Spleen (tissue), 13 donors: ENCODE results near the gene CSN2. TPM values are rescaled to one million over a fixed set of nuclear protein-coding genes. Genes with fewer than 3 reads are reported as not detected.

Experiments
- DNase-seq: peaks from one replicate; pipeline ENCODE4 v3.0.0-alpha.2; 2020
- H3K27ac ChIP-seq, 8 donors: fragments of 200-600 bp; sonication (generic) in 7 of 8; 1 replicate in 4 of 8; 2 replicates in 4 of 8; pipeline versions ENCODE4 v1.5.0 to v1.8.0; 2016 to 2021; ENCODE audit warnings: inconsistent platforms in 4 of 8, mild to moderate bottlenecking in 4 of 8, moderate library complexity in 1 of 8
- H3K27me3 ChIP-seq, 7 donors: fragments of 200-600 bp; sonication (generic) in 6 of 7; replicated peaks in 1 of 7; 1 replicate in 4 of 7; 2 replicates in 3 of 7; pipeline versions ENCODE4 v1.5.0 to v1.8.0; 2016 to 2021; ENCODE audit warnings: inconsistent platforms in 3 of 7, mild to moderate bottlenecking in 1 of 7
- H3K36me3 ChIP-seq, 6 donors: fragments of 200-600 bp; sonication (generic) in 5 of 6; 1 replicate in 4 of 6; 2 replicates in 2 of 6; pipeline versions ENCODE4 v1.5.0 to v1.8.0; 2016 to 2021; ENCODE audit warnings: inconsistent platforms in 2 of 6
- H3K4me1 ChIP-seq, 6 donors: fragments of 200-600 bp; sonication (generic) in 5 of 6; 1 replicate in 3 of 6; 2 replicates in 3 of 6; pipeline versions ENCODE4 v1.5.0 to v1.8.0; 2016 to 2021; ENCODE audit warnings: inconsistent platforms in 3 of 6
- H3K4me3 ChIP-seq, 8 donors: fragments of 200-600 bp; sonication (generic) in 7 of 8; 1 replicate in 4 of 8; 2 replicates in 4 of 8; pipeline versions ENCODE4 v1.5.0 to v1.8.0; 2016 to 2021; ENCODE audit warnings: inconsistent platforms in 4 of 8, mild to moderate bottlenecking in 4 of 8, moderate library complexity in 2 of 8
- H3K9me3 ChIP-seq, 8 donors: fragments of 200-600 bp; sonication (generic) in 7 of 8; 1 replicate in 4 of 8; 2 replicates in 4 of 8; pipeline versions ENCODE4 v1.5.0 to v1.8.0; 2016 to 2021; ENCODE audit warnings: inconsistent platforms in 4 of 8
- CTCF ChIP-seq, 11 experiments: fragments of 200-600 bp in 7 of 11; fragments of 450-650 bp in 4 of 11; sonication (generic) in 4 of 11; IDR thresholded peaks in 8 of 11; conservative IDR thresholded peaks in 3 of 11; 1 replicate in 7 of 11; 2 replicates in 4 of 11; pipeline versions ENCODE4 v1.4.0 to v1.8.0; 2016 to 2021; ENCODE audit warnings: antibody characterized with exemption in 11 of 11, inconsistent platforms in 4 of 11, mild to moderate bottlenecking in 1 of 11
- POLR2A ChIP-seq, 3 donors: fragments of 450-650 bp; IDR thresholded peaks; one replicate each; pipeline ENCODE4 v1.5.1; 2017; ENCODE audit warnings: antibody characterized with exemption in 3 of 3, mild to moderate bottlenecking in 1 of 3
- POLR2AphosphoS5 ChIP-seq, 3 donors: sonication (generic); formaldehyde crosslinking; IDR thresholded peaks; one replicate each; pipeline ENCODE4 v1.5.1; 2017; ENCODE audit warnings: antibody characterized with exemption in 3 of 3
- WGBS, 5 donors: extraction: QIAGEN DNeasy Blood & Tissue Kit in 3 of 5; methylation state at CpG; one replicate each; pipeline versions ENCODE4 v1.1.5 to v1.1.7; 2013 to 2018; 5-methylcytosine and 5-hydroxymethylcytosine counted together
- intact Hi-C: fragments of 100-400 bp; cut with DNase I; formaldehyde crosslinking; loops from one replicate; pipeline ENCODE4 v1.15.0; 2023; ENCODE audit warnings: low total_unique reads
- long read RNA-seq, 2 donors: transcript quantifications; one replicate each; lab custom pipeline, GENCODE V29; 2026
- polyA plus RNA-seq, 3 donors: library from polyadenylated mRNA; stranded (reverse); fragments of 200-250 nt; gene quantifications; one replicate each; pipeline ENCODE4 v1.2.1, GENCODE V29; 2013
- total RNA-seq, 7 donors: library from RNA; depleted of rRNA in 3 of 7; stranded (reverse); fragments of >200 nt in 3 of 7; fragmentation: NEBNext Ultra II Directional in 4 of 7; extraction: Animal tissue kit (Norgen Biotek cat#: 25700) in 4 of 7; gene quantifications; one replicate each; pipeline versions ENCODE4 v1.1.0 to v1.2.1, GENCODE V29; 2016 to 2021
- donor health status: healthy with polysubstance abuse.
- donor health status: DM: no; HTN: no; CAD: no; lungs with moderate emphysema.
- donor health status: DM: no; HTN: no; CAD: no.
- donor health status: Bipolar disorder and iron deficiency.
- donor health status: healthy.
- donor health status: DM: no; HTN: no; CAD: no.
- donor health status: DM: yes; HTN: yes; CAD: no.

Gene CSN2, protein sequence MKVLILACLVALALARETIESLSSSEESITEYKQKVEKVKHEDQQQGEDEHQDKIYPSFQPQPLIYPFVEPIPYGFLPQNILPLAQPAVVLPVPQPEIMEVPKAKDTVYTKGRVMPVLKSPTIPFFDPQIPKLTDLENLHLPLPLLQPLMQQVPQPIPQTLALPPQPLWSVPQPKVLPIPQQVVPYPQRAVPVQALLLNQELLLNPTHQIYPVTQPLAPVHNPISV
- total RNA-seq: not detected
- not detected for polyA plus RNA-seq
- long read RNA-seq, donor 1: 0 reads
- long read RNA-seq, donor 2: 0 reads

GRCh38 chr4:69965628-69966027, at the start of gene CSN2:
TSS of gene CSN2 (minus strand) at chr4:69965728. CDS start at chr4:69960995, 4,733 bp downstream.
- no peaks in the 10 kb centered on the region for H3K4me1 ChIP-seq
- H3K27ac ChIP-seq: no peak within 1 kb of the TSS
- H3K9me3 ChIP-seq: peaks cover 0 to 6% (median 0%) of the 10 kb centered on the region in 8 donors
- H3K36me3 ChIP-seq: no peaks in the 10 kb centered on the region
- TF ChIP-seq CTCF (IDR thresholded peaks at IDR 0.05 in 8 of 11, conservative IDR thresholded peaks at IDR 0.05 in 3 of 11) (no peak), POLR2A (IDR thresholded peaks at IDR 0.05) (no peak), POLR2AphosphoS5 (IDR thresholded peaks at IDR 0.05) (no peak)
- no peak within 1 kb of the TSS for H3K4me3 ChIP-seq
- WGBS, 5 donors: 83 to 92% (median 88%) methylated on average over 2 of the region's 2 CpGs
- no peaks in the 10 kb centered on the region for H3K27me3 ChIP-seq
- no peak for DNase-seq
- intact Hi-C loops: no loop called here

DNA sequence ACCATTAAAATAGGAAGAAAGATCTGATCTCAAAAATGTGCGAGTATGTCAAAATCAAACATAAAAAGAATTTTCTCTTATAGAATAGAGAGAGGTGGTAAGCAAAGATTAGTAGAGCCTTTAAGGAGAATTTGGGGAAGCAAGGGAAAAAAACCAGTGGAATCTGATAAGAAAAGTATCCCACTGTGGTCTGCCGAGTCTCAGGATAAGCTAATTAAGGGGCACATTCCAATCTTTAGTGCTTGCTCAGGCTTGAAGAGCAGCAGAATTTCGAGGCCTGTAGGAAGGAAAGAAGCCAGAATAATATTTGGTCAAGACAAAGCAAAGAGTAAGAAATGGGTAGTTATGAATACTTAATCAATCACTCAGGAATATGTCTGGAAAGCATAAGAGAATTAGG, 43.2 kb upstream of the CSN2 start:
- H3K9me3 ChIP-seq: peaks cover 0 to 11% (median 1%) of the 10 kb centered on the region in 8 donors
- 43 to 58% (median 52%) methylated on average over 3 of the region's 3 CpGs for WGBS, 5 donors
- no peaks in the 10 kb centered on the region for H3K27me3 ChIP-seq
- H3K4me3 ChIP-seq: no peak overlapping the region
- DNase-seq: no peak
- H3K36me3 ChIP-seq: no peaks in the 10 kb centered on the region
- no peaks in the 10 kb centered on the region for H3K4me1 ChIP-seq
- no peak overlapping the region for H3K27ac ChIP-seq
- no peak for TF ChIP-seq POLR2AphosphoS5 (IDR thresholded peaks at IDR 0.05)
- TF ChIP-seq POLR2A (IDR thresholded peaks at IDR 0.05): no peak
- TF ChIP-seq CTCF (IDR thresholded peaks at IDR 0.05 in 8 of 11, conservative IDR thresholded peaks at IDR 0.05 in 3 of 11): no peak
- intact Hi-C loops: no loop called here

- no peak overlapping the region for H3K4me3 ChIP-seq
- H3K27me3 ChIP-seq: no peaks in the 10 kb centered on the region
- H3K9me3 ChIP-seq: no peaks in the 10 kb centered on the region
- intact Hi-C loops: no loop called here
- TF ChIP-seq CTCF (IDR thresholded peaks at IDR 0.05 in 8 of 11, conservative IDR thresholded peaks at IDR 0.05 in 3 of 11) (no peak), POLR2AphosphoS5 (IDR thresholded peaks at IDR 0.05) (no peak), POLR2A (IDR thresholded peaks at IDR 0.05) (no peak)
- no peak overlapping the region for H3K27ac ChIP-seq
- no peaks in the 10 kb centered on the region for H3K4me1 ChIP-seq
- no peak for DNase-seq
- no peaks in the 10 kb centered on the region for H3K36me3 ChIP-seq
Observed at GRCh38 chr4:70002507-70002906, 37.0 kb upstream of the CSN2 start.

GRCh38 chr4:70000711-70001110, 35.2 kb upstream of the CSN2 start:
- TF ChIP-seq CTCF (IDR thresholded peaks at IDR 0.05 in 8 of 11, conservative IDR thresholded peaks at IDR 0.05 in 3 of 11) (no peak), POLR2A (IDR thresholded peaks at IDR 0.05) (no peak), POLR2AphosphoS5 (IDR thresholded peaks at IDR 0.05) (no peak)
- H3K9me3 ChIP-seq: no peaks in the 10 kb centered on the region
- no peaks in the 10 kb centered on the region for H3K4me1 ChIP-seq
- no peak overlapping the region for H3K27ac ChIP-seq
- intact Hi-C loops: no loop called here
- no peaks in the 10 kb centered on the region for H3K27me3 ChIP-seq
- H3K4me3 ChIP-seq: no peak overlapping the region
- DNase-seq: no peak
- WGBS, 5 donors: 53 to 86% (median 61%) methylated on average over 1 of the region's 1 CpG
- no peaks in the 10 kb centered on the region for H3K36me3 ChIP-seq
